C4-2B (cell line): Measurements from ENCODE around the gene CTAGE1.
A peak's percentile ranks its signal among the peaks of the same experiment; 100 is the strongest.

Experiments
- H3K27ac ChIP-seq: fragments of 450-650 bp; 2 replicates; pipeline ENCODE4 v1.5.1; 2017
- CTCF ChIP-seq: fragments of 450-650 bp; conservative IDR thresholded peaks from 2 replicates; pipeline ENCODE4 v1.5.1; 2017; ENCODE audit warnings: mild to moderate bottlenecking
- ZFX ChIP-seq: fragments of 450-650 bp; IDR thresholded peaks from 2 replicates; pipeline ENCODE4 v1.6.1; 2017

Gene CTAGE1

GRCh38 chr18:22417496-22418188 lies at the start of gene CTAGE1:
CTAGE1 (minus strand) TSS chr18:22417915; CDS start chr18:22417811, 104 bp downstream.
- TF ChIP-seq ZFX (no peak), CTCF (no peak)
- no peak within 1 kb of the TSS for H3K27ac ChIP-seq

- no peak for TF ChIP-seq ZFX
- no peak for TF ChIP-seq CTCF
- peak overlapping the region; percentile 91 for H3K27ac ChIP-seq
These were observed 49.1 kb upstream of the CTAGE1 start for GRCh38 chr18:22466608-22467395.

- TF ChIP-seq ZFX: no peak
- TF ChIP-seq CTCF: no peak
- H3K27ac ChIP-seq: peak overlapping the region; percentile 91; the same call in 1 of the 2 replicates
These were observed 48.2 kb upstream of the CTAGE1 start for GRCh38 chr18:22465859-22466457.

- TF ChIP-seq CTCF (no peak), ZFX (no peak)
These were observed 45.4 kb upstream of the CTAGE1 start for GRCh38 chr18:22463076-22463475.

GRCh38 chr18:22459491-22459890 lies 41.8 kb upstream of the CTAGE1 start:
- H3K27ac ChIP-seq: no peak overlapping the region
- no peak for TF ChIP-seq ZFX
- TF ChIP-seq CTCF: no peak

More at GRCh38 chr18:22463076-22463475, 45.4 kb upstream of the CTAGE1 start:
- H3K27ac ChIP-seq: no peak overlapping the region

GRCh38 chr18:22457524-22457923 lies 39.8 kb upstream of the CTAGE1 start:
- no peak for TF ChIP-seq CTCF
- no peak for TF ChIP-seq ZFX
- H3K27ac ChIP-seq: no peak overlapping the region

GRCh38 chr18:22456547-22456946 lies 38.8 kb upstream of the CTAGE1 start:
- no peak overlapping the region for H3K27ac ChIP-seq
- no peak for TF ChIP-seq CTCF
- TF ChIP-seq ZFX: no peak
